AG04449 (cell line): ENCODE data around the gene OR51B6.

Experiments used
- CTCF ChIA-PET: fragments of 350-600 bp; formaldehyde crosslinking; extraction: SDS; loops from one replicate; lab custom pipeline; 2021; ENCODE audit warnings: antibody characterized with exemption; lab: Yijun Ruan, JAX
- POLR2A ChIA-PET: fragments of 400-600, 350-600 bp; formaldehyde crosslinking; extraction: SDS; loops from one replicate; lab custom pipeline; 2020; ENCODE audit warnings: antibody characterized with exemption, inconsistent platforms; lab: Yijun Ruan, JAX
- DNase-seq: peaks from one replicate; pipeline ENCODE4 v3.0.0-alpha.2; 2010; ENCODE audit warnings: low read depth, low spot score
- H3K4me3 ChIP-seq: 2 replicates; pipeline ENCODE4 v1.5.1; 2011; ENCODE audit warnings: low read depth, mild to moderate bottlenecking, control low read depth, low read length
- TF ChIP-seq, protein P1 (sequence below): IDR thresholded peaks from one replicate; pipeline ENCODE4 v1.5.1; 2011; ENCODE audit warnings: mild to moderate bottlenecking, moderate library complexity, low read length, control low read depth, inconsistent platforms; ENCODE audit not compliant: insufficient read depth; ENCODE audit errors: missing control alignments

The OR51B6 gene

GRCh38 chr11:5369789-5370188 lies 18.5 kb downstream of the OR51B6 start:
- H3K4me3 ChIP-seq: no peak overlapping the region
- ChIA-PET CTCF (interaction anchor here (1.2 to 4.2 kb wide), 10 partner anchors 10 to 251 kb away, joined by 5 to 66 read pairs (median 10); no protein-coding TSS in a partner anchor), POLR2A (no interaction called here)
- peak; percentile 54 for DNase-seq
- TF ChIP-seq, protein P1, sequence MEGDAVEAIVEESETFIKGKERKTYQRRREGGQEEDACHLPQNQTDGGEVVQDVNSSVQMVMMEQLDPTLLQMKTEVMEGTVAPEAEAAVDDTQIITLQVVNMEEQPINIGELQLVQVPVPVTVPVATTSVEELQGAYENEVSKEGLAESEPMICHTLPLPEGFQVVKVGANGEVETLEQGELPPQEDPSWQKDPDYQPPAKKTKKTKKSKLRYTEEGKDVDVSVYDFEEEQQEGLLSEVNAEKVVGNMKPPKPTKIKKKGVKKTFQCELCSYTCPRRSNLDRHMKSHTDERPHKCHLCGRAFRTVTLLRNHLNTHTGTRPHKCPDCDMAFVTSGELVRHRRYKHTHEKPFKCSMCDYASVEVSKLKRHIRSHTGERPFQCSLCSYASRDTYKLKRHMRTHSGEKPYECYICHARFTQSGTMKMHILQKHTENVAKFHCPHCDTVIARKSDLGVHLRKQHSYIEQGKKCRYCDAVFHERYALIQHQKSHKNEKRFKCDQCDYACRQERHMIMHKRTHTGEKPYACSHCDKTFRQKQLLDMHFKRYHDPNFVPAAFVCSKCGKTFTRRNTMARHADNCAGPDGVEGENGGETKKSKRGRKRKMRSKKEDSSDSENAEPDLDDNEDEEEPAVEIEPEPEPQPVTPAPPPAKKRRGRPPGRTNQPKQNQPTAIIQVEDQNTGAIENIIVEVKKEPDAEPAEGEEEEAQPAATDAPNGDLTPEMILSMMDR: peak; percentile 63

DNA sequence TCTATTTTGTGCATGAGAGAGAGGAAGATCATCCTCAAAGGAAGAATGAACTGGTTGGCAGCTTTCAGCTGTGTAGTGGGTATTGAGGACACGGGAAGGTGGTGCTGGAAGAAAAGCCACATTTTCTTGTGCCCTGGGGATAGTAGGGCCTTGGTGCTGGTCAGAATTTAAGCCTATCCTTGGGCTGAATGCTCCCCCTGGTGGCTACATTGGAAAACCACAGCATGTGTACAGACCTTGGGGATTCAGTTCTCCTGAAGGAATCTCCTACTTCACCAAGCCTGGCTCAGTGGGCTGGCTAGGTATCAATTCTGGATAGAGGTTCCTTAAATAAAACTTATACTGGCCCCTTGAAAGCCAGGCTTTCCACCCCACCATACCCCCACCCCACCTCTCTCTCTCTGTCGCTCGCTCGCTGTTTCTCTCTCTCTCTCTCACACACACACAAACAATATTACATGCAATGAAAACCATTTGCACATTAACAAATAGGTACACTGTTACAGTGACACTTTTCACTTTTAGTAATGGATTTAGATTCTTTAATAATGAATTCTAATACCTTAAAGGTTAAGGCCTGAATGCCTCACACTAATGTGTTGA lies 29.5 kb downstream of the OR51B6 start:
- DNase-seq: no peak
- ChIA-PET POLR2A (no interaction called here), CTCF (interaction anchor here (1.0 to 5.0 kb wide), 13 partner anchors 10 to 744 kb away, joined by 3 to 56 read pairs (median 4); partner anchors contain the start of genes OR51D1 and OR51V1)
- H3K4me3 ChIP-seq: no peak overlapping the region
- TF ChIP-seq, protein P1: peak; percentile 87

- ChIA-PET POLR2A (no interaction called here), CTCF (interaction anchor here (5.0 kb wide), 1 partner anchor 259 kb away, joined by 56 read pairs; no protein-coding TSS in a partner anchor)
- DNase-seq: no peak
- H3K4me3 ChIP-seq: no peak within 1 kb of the TSS
- TF ChIP-seq, protein P1: no peak
Measured at GRCh38 chr11:5383576-5383975, 32.3 kb downstream of the OR51B6 start, which contains the start of gene OR51M1. Gene OR51M1 (plus strand): TSS chr11:5383812. CDS start chr11:5389399, 5,587 bp downstream.

DNA sequence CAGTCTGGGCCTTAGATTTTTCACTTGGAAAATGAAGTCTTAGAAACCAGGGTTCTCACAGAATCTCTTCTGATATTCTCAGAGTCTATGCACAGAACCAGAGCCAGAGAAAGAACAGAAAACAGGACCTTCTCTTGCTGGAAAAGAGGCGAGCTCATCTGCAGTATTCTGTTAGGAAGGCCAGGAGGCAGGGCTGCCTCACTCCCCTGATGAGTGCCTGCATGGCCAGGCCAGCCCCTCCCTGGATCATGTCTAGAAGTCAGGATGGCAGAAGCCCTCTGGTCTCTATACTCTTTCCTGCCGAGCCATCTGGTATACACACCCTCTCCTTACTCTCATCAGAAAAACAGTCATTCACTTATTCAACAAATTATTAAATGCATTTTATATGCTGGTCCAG lies 33.0 kb downstream of the OR51B6 start:
- TF ChIP-seq, protein P1: no peak
- no peak overlapping the region for H3K4me3 ChIP-seq
- DNase-seq: no peak
- CTCF ChIA-PET: interaction anchor here (5.0 kb wide), 1 partner anchor 260 kb away, joined by 56 read pairs; no protein-coding TSS in a partner anchor
- POLR2A ChIA-PET: no interaction called here

DNA sequence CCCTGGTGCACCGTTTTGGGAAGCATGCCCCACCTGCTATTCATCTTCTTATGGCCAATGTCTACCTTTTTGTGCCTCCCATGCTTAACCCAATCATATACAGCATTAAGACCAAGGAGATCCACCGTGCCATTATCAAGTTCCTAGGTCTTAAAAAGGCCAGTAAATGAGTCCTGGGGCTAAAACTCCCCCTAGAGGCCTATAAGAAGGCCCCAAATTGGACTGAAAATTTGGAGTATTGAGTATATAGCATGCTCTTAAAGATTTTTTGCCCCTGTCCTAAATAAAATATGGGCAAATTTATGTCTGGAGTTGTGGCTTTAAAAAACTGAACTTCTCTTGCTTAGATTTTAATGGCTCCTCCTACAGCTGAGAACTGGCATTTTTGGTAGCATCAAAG lies 38.9 kb downstream of the OR51B6 start:
- ChIA-PET CTCF (interaction anchor here (1.0 kb wide), 1 partner anchor 182 kb away, joined by 3 read pairs; no protein-coding TSS in a partner anchor), POLR2A (no interaction called here)
- no peak overlapping the region for H3K4me3 ChIP-seq
- TF ChIP-seq, protein P1: no peak
- no peak for DNase-seq

DNA sequence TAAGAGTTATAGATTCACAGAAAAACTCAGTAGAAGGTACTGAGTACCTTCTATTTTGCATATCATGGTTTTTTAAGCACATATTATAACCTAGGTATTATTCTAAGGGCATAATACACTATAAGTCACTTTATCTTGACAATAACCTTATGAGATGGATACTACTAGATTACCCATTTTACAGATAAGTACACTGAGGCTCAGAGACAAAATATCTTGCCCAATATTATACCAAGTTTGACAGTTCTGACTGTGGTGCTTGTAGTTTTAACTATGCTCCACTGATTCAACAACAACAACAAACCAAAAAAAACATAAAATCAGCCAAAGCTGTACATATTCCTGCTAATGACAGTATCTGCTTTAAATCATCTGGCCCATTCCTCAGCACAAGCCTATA lies 42.8 kb downstream of the OR51B6 start:
- ChIA-PET CTCF (interaction anchor here (0.7 kb wide), 1 partner anchor 271 kb away, joined by 3 read pairs; no protein-coding TSS in a partner anchor), POLR2A (no interaction called here)
- H3K4me3 ChIP-seq: no peak overlapping the region
- DNase-seq: no peak
- TF ChIP-seq, protein P1: no peak
